Stimulated activated CD4-positive, alpha-beta T cell treated with anti-CD3 and anti-CD28 coated beads, Interleukin-4, amount 100 ng/mL, for 1 hour (primary cell): ENCODE measurements around the gene MYO5B.

Experiments
- DNase-seq: peaks from one replicate; pipeline ENCODE4 v3.0.0-alpha.2; 2020

Gene MYO5B

GRCh38 chr18:49866680-49867079 lies 328.3 kb downstream of the MYO5B start:
- DNase-seq = no peak

GRCh38 chr18:49865401-49865800 lies 329.5 kb downstream of the MYO5B start:
- no peak for DNase-seq

- no peak for DNase-seq
These were observed 331.0 kb downstream of the MYO5B start for GRCh38 chr18:49863769-49864621.

GRCh38 chr18:49862656-49863385 lies 332.1 kb downstream of the MYO5B start:
- no peak for DNase-seq

GRCh38 chr18:49861659-49862058 lies 333.3 kb downstream of the MYO5B start:
- DNase-seq = no peak

GRCh38 chr18:49859725-49860124 lies 335.2 kb downstream of the MYO5B start:
- no peak for DNase-seq

- no peak for DNase-seq
These were observed 336.0 kb downstream of the MYO5B start for GRCh38 chr18:49859021-49859359.

- peak; percentile 52 for DNase-seq
These were observed 336.5 kb downstream of the MYO5B start for GRCh38 chr18:49858309-49859020.

- DNase-seq = no peak
These were observed 337.2 kb downstream of the MYO5B start for GRCh38 chr18:49857708-49858107.

GRCh38 chr18:49856496-49856895 lies 338.5 kb downstream of the MYO5B start:
- DNase-seq = no peak

GRCh38 chr18:49855711-49856415 lies 339.1 kb downstream of the MYO5B start:
- no peak for DNase-seq

- DNase-seq = no peak
These were observed 340.3 kb downstream of the MYO5B start for GRCh38 chr18:49854681-49855080.

- no peak for DNase-seq
These were observed 341.5 kb downstream of the MYO5B start for GRCh38 chr18:49853436-49853835.

GRCh38 chr18:49853011-49853410 lies 341.9 kb downstream of the MYO5B start:
- no peak for DNase-seq

GRCh38 chr18:49851624-49852023 lies 343.3 kb downstream of the MYO5B start:
- no peak for DNase-seq

GRCh38 chr18:49850636-49851035 lies 344.3 kb downstream of the MYO5B start:
- DNase-seq = no peak

- DNase-seq = no peak
These were observed 345.4 kb downstream of the MYO5B start for GRCh38 chr18:49849331-49850217.

- no peak for DNase-seq
These were observed 346.8 kb downstream of the MYO5B start for GRCh38 chr18:49848115-49848514.

GRCh38 chr18:49847524-49847923 lies 347.4 kb downstream of the MYO5B start:
- no peak for DNase-seq

GRCh38 chr18:49846718-49847470 lies 348.1 kb downstream of the MYO5B start:
- no peak for DNase-seq

- DNase-seq = no peak
These were observed 348.6 kb downstream of the MYO5B start for GRCh38 chr18:49846361-49846662.
